ENCODE measurements around the gene RBM48. TPM values are rescaled to one million over a fixed set of nuclear protein-coding genes. Genes with fewer than 3 reads are reported as not detected.

RBM48 gene
- total RNA-seq, 1 experiment from 2014 or later: 14.4 TPM

DNA sequence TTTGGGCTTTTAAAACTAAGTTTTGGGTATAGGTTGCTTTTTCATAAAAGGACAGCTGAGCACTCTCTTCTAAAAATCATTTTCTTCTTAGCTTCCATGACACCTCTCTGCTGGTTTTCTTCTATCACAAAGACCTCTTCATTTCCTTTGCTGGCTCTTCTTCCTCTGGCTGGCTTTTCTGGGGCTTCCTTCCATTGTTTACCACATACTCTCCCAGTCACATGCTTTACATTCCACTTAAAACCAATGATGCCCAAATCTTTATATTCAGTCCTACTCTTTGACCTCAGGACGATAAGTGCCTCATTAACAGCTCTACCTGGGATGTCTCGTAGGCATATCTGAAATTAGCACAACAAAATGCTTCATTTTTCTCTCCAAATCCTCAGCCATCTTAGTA is 34.8 kb downstream of the RBM48 start:
- intact Hi-C loops (cut with micrococcal nuclease; ENCODE audit: unreplicated experiment): no loop called here
- no peaks in the 10 kb centered on the region for H3K9me3 ChIP-seq (ENCODE audit: low read depth, low read length, poor library complexity, severe bottlenecking)
- BruUV-seq (replicated peaks): no TSS peak
- TF ChIP-seq EZH2 (IDR thresholded peaks at IDR 0.05; ENCODE audit: borderline replicate concordance, low read depth, low read length, poor library complexity, severe bottlenecking): no peak
- TF ChIP-seq, protein P1, sequence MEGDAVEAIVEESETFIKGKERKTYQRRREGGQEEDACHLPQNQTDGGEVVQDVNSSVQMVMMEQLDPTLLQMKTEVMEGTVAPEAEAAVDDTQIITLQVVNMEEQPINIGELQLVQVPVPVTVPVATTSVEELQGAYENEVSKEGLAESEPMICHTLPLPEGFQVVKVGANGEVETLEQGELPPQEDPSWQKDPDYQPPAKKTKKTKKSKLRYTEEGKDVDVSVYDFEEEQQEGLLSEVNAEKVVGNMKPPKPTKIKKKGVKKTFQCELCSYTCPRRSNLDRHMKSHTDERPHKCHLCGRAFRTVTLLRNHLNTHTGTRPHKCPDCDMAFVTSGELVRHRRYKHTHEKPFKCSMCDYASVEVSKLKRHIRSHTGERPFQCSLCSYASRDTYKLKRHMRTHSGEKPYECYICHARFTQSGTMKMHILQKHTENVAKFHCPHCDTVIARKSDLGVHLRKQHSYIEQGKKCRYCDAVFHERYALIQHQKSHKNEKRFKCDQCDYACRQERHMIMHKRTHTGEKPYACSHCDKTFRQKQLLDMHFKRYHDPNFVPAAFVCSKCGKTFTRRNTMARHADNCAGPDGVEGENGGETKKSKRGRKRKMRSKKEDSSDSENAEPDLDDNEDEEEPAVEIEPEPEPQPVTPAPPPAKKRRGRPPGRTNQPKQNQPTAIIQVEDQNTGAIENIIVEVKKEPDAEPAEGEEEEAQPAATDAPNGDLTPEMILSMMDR (conservative IDR thresholded peaks at IDR 0.05; ENCODE audit: low read depth, low read length): no peak
- H3K36me3 ChIP-seq (ENCODE audit: insufficient read depth, low read length, poor library complexity, severe bottlenecking): peaks cover 55% of the 10 kb centered on the region
- H3K27me3 ChIP-seq (replicated peaks; ENCODE audit: insufficient read depth, low read depth, low read length, poor library complexity): no peaks in the 10 kb centered on the region
- no peak overlapping the region for H3K27ac ChIP-seq (ENCODE audit: low read depth, low read length, poor library complexity, severe bottlenecking)
- CTCF ChIA-PET: no interaction called here
- H3K4me3 ChIP-seq (ENCODE audit: low read depth, low read length, poor library complexity, severe bottlenecking): no peak overlapping the region
- POLR2A ChIA-PET (ENCODE audit: low non-redundant PET): no interaction called here
- no peak for DNase-seq (ENCODE audit: low spot score)
- no peaks in the 10 kb centered on the region for H3K4me1 ChIP-seq (ENCODE audit: insufficient read depth, low read length, poor library complexity, severe bottlenecking)

DNA sequence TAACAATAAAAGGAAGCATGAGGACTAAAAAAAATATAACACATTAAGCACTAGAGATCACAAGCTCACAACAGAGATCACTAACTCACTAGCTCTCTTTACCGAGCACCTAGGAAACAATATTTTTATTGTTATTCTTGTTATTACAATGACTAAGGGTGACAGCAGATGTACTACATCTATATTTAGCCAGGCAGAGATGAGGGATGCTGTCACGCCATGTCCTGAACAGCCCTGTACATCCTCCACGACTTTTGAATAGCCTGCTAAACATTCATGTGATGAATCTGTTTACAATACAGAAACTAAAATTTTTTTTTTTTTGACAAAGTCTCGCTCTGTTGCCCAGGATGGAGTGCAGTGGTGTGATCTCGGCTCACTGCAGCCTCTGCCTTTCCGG is 38.9 kb downstream of the RBM48 start:
- Histone ChIP-seq H3K36me3 (ENCODE audit: insufficient read depth, low read length, poor library complexity, severe bottlenecking) (peaks cover 53% of the 10 kb centered on the region), H3K4me1 (ENCODE audit: insufficient read depth, low read length, poor library complexity, severe bottlenecking) (no peaks in the 10 kb centered on the region), H3K27me3 (replicated peaks; ENCODE audit: insufficient read depth, low read depth, low read length, poor library complexity) (no peaks in the 10 kb centered on the region), H3K27ac (ENCODE audit: low read depth, low read length, poor library complexity, severe bottlenecking) (no peak overlapping the region), H3K4me3 (ENCODE audit: low read depth, low read length, poor library complexity, severe bottlenecking) (no peak overlapping the region), H3K9me3 (ENCODE audit: low read depth, low read length, poor library complexity, severe bottlenecking) (no peaks in the 10 kb centered on the region)
- CTCF ChIA-PET: no interaction called here
- no TSS peak for BruUV-seq (replicated peaks)
- POLR2A ChIA-PET (ENCODE audit: low non-redundant PET): no interaction called here
- no peak for DNase-seq (ENCODE audit: low spot score)
- intact Hi-C loops (cut with micrococcal nuclease; ENCODE audit: unreplicated experiment): no loop called here
- no peak for TF ChIP-seq EZH2 (IDR thresholded peaks at IDR 0.05; ENCODE audit: borderline replicate concordance, low read depth, low read length, poor library complexity, severe bottlenecking)
- TF ChIP-seq, protein P1 (conservative IDR thresholded peaks at IDR 0.05; ENCODE audit: low read depth, low read length): no peak

DNA sequence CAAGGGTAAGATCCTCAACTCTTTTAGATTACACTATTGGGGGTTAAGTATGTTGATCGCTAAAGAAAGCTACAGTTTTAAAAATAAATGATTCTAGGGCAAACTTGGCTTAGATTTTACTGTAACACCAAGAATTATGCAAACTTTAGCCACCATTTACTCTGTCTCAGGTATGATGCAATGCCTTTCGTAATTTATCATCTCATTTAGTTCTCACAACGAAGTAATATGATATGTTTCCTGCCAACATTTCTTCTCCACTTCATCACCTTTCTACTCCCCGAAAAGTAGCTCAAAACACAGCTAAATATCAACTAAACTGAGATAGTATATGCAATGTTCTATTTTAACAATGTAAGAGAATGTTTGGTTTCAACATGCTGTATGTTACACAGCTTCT is 40.5 kb downstream of the RBM48 start:
- ChIA-PET CTCF (no interaction called here), POLR2A (ENCODE audit: low non-redundant PET) (no interaction called here)
- H3K9me3 ChIP-seq (ENCODE audit: low read depth, low read length, poor library complexity, severe bottlenecking): no peaks in the 10 kb centered on the region
- BruUV-seq (replicated peaks): no TSS peak
- no peak overlapping the region for H3K4me3 ChIP-seq (ENCODE audit: low read depth, low read length, poor library complexity, severe bottlenecking)
- H3K27me3 ChIP-seq (replicated peaks; ENCODE audit: insufficient read depth, low read depth, low read length, poor library complexity): no peaks in the 10 kb centered on the region
- no peaks in the 10 kb centered on the region for H3K4me1 ChIP-seq (ENCODE audit: insufficient read depth, low read length, poor library complexity, severe bottlenecking)
- H3K36me3 ChIP-seq (ENCODE audit: insufficient read depth, low read length, poor library complexity, severe bottlenecking): peaks cover 49% of the 10 kb centered on the region
- no peak for TF ChIP-seq EZH2 (IDR thresholded peaks at IDR 0.05; ENCODE audit: borderline replicate concordance, low read depth, low read length, poor library complexity, severe bottlenecking)
- TF ChIP-seq, protein P1 (conservative IDR thresholded peaks at IDR 0.05; ENCODE audit: low read depth, low read length): no peak
- intact Hi-C loops (cut with micrococcal nuclease; ENCODE audit: unreplicated experiment): no loop called here
- no peak overlapping the region for H3K27ac ChIP-seq (ENCODE audit: low read depth, low read length, poor library complexity, severe bottlenecking)
- no peak for DNase-seq (ENCODE audit: low spot score)
